ENCODE results near the gene DHX58.
A peak's percentile ranks its signal among the peaks of the same experiment; 100 is the strongest.

DHX58 gene

DNA sequence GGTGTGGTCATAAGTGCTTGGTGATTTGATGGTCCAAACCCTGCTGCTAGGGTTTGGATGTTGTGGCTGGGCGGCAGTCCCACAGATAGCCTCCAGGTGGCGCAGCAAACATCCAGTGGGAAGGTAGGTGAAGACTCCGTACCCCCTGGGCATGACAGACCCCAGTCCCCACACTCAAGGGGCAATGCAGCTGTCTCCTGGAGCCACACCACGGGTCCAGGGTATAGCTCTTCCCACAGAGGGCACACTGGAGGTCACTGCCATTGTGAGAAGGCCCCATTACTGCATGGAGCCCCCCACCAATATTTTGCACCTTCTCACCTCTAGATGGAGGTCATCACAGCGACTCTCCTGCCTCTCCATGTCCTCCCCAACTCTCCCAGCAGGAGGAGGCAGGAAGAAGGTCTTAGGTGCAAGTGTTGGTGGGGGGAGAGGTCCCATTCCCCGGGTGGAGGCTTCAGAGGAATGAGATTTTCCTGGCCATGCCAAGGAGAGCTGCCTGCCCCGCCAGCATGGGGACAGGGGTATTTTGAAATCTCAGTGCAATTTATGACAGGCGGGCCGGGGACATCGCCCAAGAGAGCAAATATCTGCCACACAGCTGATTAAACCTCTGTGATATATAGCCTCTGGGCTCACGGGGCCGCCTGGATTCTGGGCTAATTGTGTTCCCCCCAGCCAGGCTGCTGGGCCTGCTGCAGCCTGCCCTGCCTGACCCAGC is 45.0 kb downstream of the DHX58 start (continued):
- TF ChIP-seq, protein P1, sequence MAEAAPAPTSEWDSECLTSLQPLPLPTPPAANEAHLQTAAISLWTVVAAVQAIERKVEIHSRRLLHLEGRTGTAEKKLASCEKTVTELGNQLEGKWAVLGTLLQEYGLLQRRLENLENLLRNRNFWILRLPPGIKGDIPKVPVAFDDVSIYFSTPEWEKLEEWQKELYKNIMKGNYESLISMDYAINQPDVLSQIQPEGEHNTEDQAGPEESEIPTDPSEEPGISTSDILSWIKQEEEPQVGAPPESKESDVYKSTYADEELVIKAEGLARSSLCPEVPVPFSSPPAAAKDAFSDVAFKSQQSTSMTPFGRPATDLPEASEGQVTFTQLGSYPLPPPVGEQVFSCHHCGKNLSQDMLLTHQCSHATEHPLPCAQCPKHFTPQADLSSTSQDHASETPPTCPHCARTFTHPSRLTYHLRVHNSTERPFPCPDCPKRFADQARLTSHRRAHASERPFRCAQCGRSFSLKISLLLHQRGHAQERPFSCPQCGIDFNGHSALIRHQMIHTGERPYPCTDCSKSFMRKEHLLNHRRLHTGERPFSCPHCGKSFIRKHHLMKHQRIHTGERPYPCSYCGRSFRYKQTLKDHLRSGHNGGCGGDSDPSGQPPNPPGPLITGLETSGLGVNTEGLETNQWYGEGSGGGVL (tag by site-specific recombination; IDR thresholded peaks at IDR 0.05) = peak; percentile 60
- TF ChIP-seq ZNF2 (tag by site-specific recombination; IDR thresholded peaks at IDR 0.05) (peak; percentile 80), GLIS2 (tag by site-specific recombination; IDR thresholded peaks at IDR 0.05) (peak; percentile 56), ZNF654 (tag by site-specific recombination; IDR thresholded peaks at IDR 0.05; ENCODE audit: low read depth) (peak; percentile 35), ZNF274 (IDR thresholded peaks at IDR 0.05; ENCODE audit: low read length) (no peak), ZNF274 (tag by site-specific recombination; IDR thresholded peaks at IDR 0.05; ENCODE audit: borderline replicate concordance) (no peak), ZIC2 (tag by site-specific recombination; IDR thresholded peaks at IDR 0.05) (peak; percentile 34; the same call in 1 of the 2 replicates), GLIS1 (tag by site-specific recombination; IDR thresholded peaks at IDR 0.05) (peak; percentile 46)
- TF ChIP-seq, protein P2, sequence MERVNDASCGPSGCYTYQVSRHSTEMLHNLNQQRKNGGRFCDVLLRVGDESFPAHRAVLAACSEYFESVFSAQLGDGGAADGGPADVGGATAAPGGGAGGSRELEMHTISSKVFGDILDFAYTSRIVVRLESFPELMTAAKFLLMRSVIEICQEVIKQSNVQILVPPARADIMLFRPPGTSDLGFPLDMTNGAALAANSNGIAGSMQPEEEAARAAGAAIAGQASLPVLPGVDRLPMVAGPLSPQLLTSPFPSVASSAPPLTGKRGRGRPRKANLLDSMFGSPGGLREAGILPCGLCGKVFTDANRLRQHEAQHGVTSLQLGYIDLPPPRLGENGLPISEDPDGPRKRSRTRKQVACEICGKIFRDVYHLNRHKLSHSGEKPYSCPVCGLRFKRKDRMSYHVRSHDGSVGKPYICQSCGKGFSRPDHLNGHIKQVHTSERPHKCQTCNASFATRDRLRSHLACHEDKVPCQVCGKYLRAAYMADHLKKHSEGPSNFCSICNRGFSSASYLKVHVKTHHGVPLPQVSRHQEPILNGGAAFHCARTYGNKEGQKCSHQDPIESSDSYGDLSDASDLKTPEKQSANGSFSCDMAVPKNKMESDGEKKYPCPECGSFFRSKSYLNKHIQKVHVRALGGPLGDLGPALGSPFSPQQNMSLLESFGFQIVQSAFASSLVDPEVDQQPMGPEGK (tag by site-specific recombination; IDR thresholded peaks at IDR 0.05) = peak; percentile 57; the same call in 1 of the 2 replicates

DNA sequence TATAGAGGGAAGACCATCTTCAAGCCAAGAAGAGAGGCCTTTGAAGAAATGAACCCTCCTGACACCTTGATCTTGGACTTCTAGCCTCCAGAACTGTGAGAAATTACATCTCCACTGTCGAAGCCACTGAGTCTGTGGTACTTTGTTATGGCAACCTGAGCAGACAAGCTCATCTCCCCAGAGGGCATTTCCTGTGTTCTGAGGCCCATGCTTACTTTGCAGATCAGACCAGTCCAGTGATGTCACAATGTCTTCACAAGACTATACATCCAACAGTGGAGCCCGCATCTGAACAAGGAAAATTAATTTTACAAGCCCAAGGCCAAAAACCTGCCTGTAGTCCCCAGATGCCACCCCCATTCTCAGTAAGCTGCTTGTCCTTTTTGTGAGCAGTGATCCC is 47.3 kb downstream of the DHX58 start:
- POLR2A ChIA-PET = interaction anchor here (0.7 to 1.3 kb wide), 3 partner anchors 10 to 33 kb away, joined by 3 to 5 read pairs (median 3); partner anchors contain the start of gene ZNF385C

More for the DNA sequence above, 47.3 kb downstream of the DHX58 start:
- CTCF ChIA-PET = interaction anchor here (0.7 to 5.3 kb wide), 14 partner anchors 8 to 54 kb away, joined by 3 to 132 read pairs (median 10); partner anchors contain the start of genes KAT2A, NKIRAS2 and ZNF385C
- Histone ChIP-seq H3K4me3 (ENCODE audit: low read depth, low read length) (no peak overlapping the region), H3K36me3 (ENCODE audit: control insufficient read depth in 2 of 2, insufficient read depth in 1 of 2, low read length in 2 of 2) (no peaks in the 10 kb centered on the region), H3K27ac (ENCODE audit: extremely low read depth, low read depth, low read length) (no peak overlapping the region), H3K9me3 (ENCODE audit: control insufficient read depth, insufficient read depth, low read depth, low read length) (no peaks in the 10 kb centered on the region), H3K4me1 (ENCODE audit: control insufficient read depth, insufficient read depth, low read length) (no peaks in the 10 kb centered on the region)
- TF ChIP-seq MEIS1 (CRISPR knock-in tag; IDR thresholded peaks at IDR 0.05; ENCODE audit: borderline replicate concordance) (no peak), ZNF768 (tag by site-specific recombination; IDR thresholded peaks at IDR 0.05) (no peak), ZNF555 (tag by site-specific recombination; conservative IDR thresholded peaks at IDR 0.05) (no peak), SCRT2 (tag by site-specific recombination; IDR thresholded peaks at IDR 0.05) (no peak), ZIC2 (tag by site-specific recombination; IDR thresholded peaks at IDR 0.05) (no peak), ZNF664 (tag by site-specific recombination; IDR thresholded peaks at IDR 0.05) (no peak)
- TF ChIP-seq, protein P3, sequence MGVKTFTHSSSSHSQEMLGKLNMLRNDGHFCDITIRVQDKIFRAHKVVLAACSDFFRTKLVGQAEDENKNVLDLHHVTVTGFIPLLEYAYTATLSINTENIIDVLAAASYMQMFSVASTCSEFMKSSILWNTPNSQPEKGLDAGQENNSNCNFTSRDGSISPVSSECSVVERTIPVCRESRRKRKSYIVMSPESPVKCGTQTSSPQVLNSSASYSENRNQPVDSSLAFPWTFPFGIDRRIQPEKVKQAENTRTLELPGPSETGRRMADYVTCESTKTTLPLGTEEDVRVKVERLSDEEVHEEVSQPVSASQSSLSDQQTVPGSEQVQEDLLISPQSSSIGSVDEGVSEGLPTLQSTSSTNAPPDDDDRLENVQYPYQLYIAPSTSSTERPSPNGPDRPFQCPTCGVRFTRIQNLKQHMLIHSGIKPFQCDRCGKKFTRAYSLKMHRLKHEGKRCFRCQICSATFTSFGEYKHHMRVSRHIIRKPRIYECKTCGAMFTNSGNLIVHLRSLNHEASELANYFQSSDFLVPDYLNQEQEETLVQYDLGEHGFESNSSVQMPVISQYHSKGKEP (tag by site-specific recombination; IDR thresholded peaks at IDR 0.05) = no peak
- TF ChIP-seq, protein P4, sequence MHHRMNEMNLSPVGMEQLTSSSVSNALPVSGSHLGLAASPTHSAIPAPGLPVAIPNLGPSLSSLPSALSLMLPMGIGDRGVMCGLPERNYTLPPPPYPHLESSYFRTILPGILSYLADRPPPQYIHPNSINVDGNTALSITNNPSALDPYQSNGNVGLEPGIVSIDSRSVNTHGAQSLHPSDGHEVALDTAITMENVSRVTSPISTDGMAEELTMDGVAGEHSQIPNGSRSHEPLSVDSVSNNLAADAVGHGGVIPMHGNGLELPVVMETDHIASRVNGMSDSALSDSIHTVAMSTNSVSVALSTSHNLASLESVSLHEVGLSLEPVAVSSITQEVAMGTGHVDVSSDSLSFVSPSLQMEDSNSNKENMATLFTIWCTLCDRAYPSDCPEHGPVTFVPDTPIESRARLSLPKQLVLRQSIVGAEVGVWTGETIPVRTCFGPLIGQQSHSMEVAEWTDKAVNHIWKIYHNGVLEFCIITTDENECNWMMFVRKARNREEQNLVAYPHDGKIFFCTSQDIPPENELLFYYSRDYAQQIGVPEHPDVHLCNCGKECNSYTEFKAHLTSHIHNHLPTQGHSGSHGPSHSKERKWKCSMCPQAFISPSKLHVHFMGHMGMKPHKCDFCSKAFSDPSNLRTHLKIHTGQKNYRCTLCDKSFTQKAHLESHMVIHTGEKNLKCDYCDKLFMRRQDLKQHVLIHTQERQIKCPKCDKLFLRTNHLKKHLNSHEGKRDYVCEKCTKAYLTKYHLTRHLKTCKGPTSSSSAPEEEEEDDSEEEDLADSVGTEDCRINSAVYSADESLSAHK (tag by site-specific recombination; IDR thresholded peaks at IDR 0.05) = no peak
